Embryonic facial prominence (tissue), 1 donor: ENCODE results near the gene RGS10.

Experiments used
- DNase-seq: peaks from one replicate; pipeline ENCODE4 v3.0.0-alpha.2; 2016; ENCODE audit errors: extremely low spot score

The RGS10 gene

DNA sequence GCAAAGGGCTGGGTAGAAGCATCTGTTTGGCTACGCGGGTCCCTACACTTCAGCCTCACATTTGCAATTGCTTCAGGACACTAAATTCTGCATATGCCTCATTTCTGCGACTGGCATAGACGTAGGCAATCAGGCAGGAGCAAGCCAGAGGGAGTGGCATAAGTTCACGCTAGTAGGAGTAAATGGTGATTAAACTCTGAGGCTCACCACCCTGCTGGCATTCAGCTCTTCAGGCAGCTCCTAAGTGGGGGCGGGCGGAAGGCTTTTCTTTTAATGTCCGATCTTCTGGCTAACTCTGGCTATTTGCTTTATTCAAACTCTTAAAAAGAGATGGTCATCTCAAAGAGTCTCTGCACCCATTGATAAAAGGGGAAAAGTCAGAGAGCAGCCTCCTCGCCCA lies 45.3 kb downstream of the RGS10 start:
- DNase-seq = no peak

DNA sequence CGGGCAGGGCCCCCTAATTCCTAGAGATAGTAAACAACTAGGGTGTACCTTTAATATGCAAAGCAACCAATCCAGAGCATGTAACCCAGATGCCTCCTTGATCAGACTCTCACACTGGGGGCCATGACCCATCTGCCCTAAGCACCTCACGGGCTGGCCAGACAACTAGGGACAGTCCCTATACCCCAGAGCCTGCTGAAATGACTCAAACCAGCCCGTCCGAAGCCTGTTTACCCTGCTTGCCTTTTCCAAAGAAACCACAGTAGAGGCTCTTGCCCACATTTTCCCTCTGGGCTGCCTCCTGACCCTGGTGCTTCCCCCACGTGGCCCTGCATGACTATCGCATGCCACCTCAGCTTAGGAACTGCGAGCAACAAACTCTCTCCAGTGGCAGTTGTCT lies 46.2 kb downstream of the RGS10 start:
- no peak for DNase-seq

DNA sequence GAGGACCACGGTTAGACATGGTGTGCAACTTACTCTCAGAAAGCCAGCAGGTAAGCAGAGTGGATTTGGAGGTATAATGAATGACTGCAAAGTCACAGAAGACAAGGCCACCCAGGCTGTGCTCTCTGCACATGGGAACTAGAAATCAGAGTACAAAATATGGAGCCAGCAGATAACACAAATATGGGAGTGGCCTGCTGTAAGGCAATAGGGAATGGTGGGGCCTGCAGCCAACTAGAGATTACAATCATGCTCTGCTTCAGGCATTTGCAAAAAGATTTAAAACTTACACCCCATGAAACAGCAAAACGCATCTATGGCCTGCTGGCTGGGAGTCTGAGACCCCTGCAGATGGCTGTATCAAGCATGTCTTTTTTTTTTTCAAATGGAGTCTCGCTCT lies 47.0 kb downstream of the RGS10 start:
- no peak for DNase-seq

DNA sequence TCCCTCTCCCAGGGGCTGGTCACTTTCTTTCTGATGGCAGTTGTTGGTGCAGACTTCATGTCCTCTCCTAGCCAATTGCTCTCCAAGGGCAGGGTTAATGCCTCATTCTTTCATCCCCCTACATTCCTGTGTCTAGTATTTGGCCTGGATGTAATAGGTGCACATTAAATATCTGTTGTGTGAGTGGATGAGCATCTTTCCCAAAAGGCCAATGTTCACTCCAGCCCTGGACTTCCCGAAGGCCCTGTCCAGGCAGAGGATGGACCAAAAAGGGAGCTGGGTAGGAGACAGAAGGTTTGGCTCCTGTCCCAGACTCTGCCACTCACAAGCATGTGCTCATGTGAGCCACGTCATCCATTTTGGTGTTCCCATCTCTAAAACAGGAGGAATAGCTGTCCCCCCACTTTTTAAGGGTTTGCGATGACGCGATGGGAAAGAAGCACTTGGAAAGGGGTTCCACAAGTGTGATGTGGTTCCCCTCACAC lies 47.5 kb downstream of the RGS10 start:
- DNase-seq = no peak

DNA sequence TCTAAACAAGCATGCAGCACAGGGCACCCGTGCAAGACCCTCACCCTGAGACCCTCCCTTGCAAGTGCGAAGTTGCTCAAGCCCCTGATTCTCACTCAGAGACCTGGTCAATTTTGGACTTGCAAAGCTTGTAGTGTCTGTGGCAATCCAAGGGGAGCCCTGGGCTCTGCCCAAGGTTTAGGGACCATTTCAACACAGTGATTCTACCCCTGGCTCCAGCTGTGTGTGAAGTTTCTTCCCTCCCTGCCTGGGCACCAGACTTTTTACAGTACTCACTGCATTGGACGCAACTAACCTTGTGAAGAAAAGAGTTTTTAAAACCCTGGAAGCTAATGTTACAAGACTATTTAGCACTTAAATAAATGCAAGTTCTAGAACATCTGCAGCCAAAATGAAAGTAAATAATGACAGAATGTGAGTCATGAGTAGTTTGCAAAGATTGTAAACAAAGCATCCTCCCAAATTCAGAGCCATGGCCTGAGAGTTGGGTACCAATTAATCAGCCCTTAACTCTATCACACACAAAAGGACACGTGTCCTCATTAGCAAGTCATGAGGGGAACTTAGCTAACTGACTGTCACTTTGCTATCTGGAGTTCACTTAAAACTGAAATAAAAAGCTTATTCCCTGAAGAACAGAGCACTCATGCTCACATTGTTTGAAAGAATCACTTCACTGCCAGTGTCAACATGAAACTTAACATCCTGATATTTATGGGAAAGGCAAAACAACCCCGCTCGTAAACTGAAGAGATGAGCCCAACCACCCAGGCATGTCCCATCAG lies 48.1 kb downstream of the RGS10 start:
- DNase-seq = no peak

DNA sequence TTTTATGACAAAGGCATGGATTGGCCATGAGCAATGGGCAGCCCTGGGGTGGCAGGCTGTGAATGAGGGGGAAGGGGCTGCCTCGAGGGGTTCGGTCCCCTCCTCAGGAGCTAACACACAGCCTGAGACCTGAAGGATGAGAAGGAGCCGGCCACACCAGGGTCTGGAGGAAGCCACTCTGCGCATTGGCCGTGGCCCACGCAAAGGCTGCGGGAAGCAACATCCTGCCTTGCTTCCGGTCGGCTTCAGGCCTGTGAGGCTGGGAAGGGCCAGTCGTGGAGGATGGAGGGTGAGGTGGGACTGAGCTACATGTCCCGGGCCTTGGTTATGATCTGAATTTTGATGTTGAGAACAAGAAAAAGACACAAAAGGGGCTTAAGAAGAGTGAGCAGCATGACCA lies 49.4 kb downstream of the RGS10 start:
- DNase-seq = no peak

DNA sequence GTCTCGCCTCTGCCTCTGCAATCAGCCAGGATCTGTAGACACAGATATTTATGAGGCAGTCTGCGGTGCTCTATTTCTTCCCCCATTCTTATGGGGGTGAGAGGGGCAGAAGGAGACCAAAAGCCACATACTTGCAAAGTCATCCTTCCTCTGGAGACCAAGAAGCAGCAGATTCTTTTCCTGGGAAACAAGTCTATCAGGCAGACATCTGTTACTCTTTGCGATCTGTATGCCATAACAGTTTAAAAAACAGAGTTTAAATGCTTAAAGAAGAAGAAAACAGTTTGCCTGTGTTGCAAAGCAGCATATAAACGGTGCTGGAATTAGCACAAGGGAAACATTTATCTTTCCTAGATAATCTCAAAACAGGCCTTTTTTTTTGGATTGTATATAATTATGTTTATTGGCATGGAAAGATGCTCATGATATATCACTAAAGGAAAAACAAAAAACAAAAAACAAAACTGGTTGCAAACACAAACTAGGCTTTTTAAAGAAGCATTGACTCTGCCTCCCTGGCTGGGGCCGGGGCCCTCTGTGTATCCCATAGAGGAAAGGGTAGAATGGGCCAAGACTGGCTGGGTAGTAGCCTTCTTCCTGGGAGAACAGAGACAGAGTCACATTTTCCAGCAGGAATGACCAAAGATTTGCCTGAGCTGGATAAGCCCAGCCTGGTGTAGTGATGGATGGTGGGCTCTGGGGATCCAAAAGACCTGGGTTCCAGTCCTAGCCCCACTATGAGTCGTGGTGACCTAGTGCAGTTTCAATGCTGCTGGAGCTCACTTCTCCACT lies 50.4 kb downstream of the RGS10 start:
- no peak for DNase-seq

DNA sequence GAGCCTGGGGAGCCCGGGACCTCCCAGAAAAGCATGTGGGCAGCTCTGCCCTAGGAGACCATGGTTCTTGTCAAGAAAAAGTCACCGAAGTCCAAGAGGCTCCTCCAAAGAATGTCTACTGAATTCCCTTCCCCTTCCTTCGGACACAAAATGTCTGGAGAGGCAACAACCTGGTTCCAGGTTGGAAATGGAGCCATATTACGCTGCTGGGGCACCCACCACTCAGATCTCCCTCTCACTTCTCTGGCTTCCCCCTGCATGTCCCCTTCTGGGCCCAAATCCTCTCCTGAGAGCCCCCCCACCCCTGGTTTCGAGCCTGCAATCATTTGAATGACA lies 52.6 kb downstream of the RGS10 start:
- no peak for DNase-seq

DNA sequence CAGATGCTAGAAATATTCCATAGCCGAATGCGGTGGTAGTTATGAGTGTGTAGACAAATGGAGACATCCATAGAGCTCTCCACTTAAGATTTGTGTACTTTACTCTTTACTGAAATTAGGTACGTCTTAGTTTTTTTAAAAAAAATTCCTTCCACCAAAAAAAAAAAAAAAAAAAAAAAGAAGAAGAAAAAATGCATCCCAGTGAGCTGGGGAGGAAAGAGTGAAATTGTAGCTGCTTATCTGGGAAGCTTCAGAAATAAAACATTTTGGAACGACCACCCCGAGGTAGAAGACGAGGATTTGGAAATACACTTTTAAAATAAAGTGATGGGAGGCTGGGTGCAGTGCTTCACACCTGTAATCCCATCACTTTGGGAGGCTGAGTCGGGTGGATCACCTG lies 53.8 kb downstream of the RGS10 start:
- no peak for DNase-seq

DNA sequence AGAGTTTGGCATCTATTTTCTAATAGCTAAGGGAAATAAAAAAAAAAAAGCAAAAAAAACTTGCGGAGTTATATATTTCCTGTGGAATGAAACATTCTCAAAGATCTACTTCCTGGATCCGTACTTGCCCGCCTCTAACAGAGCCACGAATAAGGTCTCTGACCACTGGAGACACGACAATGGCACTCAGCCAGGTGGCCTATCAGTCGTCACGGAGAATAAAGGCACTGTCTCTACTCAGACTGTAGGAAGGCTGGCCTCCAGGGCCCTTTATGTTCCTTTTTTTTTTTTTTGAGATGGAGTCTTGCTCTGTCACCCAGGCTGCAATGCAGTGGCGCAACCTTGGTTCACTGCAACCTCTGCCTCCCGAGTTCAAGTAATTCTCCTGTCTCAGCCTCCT lies 58.7 kb downstream of the RGS10 start:
- no peak for DNase-seq

DNA sequence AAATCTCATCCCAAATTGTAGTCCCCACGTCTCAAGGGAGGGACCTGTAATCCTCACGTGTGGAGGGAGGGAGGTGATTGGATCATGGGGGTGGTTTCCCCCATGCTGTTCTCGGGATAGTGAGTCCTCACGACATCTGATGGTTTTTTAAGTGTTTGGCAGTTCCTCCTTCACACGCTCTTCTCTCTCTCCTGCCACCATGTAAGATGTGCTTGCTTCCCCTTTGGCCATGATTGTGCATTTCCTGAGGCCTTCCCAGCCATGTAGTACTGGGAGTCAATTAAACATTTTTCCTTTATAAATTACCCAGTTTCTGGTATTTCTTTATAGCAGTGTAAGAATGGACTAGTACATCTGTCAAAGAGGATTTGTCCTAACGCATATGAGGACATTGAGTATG lies 59.5 kb downstream of the RGS10 start:
- no peak for DNase-seq

DNA sequence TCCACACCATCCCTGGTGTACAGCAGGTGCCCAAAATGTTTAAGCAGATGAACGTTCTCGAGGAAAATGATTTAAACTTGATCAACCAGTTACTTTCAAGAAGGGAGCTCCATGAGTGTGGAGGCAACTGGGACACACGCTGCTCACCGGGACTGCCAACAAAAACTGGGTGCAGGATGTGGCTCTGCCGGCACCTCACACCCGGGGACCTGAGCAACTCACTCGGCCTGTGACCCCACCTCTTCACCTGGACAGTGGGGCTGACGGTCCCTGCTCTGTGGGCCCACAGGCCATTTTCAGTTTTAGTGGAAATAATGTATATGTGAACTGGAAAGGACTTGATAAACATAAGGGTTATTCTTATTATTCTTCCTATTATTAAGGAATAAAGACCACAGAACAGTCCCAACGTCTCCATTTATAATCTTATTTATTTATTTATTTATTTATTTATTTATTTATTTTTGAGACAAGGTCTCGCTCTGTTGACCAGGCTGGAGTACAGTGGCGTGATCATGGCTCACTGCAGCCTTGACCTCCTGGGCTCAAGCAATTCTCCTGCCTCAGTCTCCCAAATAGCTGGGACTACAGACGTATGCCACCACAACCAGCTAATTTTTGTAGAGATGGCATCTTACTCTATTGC lies 60.6 kb downstream of the RGS10 start:
- no peak for DNase-seq

DNA sequence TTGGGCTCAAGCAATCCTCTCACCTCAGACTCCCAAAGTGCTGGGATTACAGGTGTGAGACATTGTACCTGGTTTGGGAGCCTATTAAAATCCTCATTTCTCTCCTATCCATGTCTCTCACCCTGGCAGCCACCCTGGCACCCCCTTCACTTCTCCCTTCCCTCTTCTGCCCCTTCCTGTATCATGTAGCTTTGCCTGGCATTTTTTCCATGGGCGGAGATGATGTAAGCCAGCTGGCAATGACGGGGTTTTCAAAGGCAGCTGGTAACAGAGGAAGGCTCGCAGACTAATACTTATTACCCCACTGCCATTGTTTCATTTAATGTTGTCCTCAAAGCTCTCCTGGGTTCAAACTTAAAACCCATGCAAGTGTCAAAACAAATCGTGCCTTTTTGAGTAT lies 61.9 kb downstream of the RGS10 start:
- no peak for DNase-seq

DNA sequence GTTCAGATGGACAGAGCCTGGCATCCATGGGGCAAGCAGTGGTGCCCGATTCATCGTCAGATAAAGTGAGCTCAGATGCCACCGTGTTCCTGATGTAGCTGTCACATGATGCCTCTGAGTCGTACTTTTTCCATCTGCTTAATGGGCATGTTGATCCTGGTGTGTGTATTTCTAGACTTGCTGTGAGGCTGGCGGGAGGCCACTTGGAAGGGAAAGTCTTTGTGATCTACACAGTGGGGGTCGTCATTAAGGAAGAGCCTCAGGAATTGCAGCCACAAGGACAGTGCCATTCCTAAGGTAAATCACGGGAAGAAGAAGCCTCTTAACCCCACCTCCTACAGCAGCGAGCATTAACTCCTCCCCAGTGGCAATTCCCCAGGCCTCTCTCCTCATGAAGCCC lies 63.0 kb downstream of the RGS10 start:
- DNase-seq = no peak

DNA sequence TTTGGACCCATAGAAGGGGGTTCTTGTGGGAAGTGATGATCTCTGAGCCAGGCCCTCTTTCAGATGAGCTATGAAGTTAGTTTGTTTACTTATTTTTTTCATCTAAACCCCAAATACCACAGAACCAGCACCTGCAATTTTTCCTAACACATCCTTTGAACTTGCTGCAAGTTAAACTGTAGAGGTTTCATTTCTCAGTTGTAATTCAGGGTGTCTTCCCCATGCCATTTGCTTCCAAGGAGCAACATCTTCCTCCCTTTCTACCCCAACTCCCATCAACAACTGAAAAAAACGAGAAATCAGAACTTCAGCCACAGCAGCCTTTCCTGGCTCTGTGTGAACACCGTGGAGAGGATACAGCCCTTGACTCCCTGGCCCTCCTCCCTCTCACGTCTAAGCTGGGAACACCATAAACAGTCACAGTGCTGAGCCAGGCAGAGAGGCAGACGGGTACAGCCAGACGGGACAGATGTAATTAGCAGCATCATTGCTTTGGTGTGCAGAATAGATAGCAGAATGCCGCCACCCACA lies 63.6 kb downstream of the RGS10 start:
- no peak for DNase-seq

DNA sequence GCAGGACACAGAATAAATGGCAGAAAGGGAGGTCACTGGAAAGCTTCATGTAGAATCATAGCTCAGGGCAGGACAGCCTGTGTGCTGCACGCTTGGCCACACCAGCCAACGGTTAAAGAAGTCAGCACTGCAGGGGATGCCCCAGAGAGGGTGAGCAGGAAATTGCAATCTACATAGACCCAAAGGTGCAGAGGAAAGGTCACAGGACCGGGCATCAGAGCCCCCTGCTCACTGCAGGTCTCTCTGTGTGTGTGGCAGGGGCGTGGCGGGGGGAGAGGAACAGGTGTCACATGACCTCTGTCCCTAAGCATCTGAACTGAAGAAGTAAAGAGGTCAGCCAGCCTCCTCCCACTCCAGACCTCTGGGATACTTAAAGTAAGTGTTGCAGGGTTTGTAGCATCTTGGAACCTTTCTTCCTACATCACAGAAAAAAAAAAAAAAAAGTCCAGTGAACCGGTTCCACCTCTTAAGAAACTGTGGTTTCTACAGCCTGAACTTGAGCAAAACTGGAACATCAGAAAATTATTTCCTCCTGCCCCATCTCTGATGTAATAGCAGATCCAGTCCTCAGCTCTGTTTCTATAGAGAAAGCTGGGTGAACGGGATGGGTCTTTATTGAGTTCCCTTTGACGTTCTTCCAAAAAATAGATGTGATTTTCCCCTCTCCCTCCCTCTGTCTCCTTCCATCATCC lies 64.3 kb downstream of the RGS10 start:
- no peak for DNase-seq

DNA sequence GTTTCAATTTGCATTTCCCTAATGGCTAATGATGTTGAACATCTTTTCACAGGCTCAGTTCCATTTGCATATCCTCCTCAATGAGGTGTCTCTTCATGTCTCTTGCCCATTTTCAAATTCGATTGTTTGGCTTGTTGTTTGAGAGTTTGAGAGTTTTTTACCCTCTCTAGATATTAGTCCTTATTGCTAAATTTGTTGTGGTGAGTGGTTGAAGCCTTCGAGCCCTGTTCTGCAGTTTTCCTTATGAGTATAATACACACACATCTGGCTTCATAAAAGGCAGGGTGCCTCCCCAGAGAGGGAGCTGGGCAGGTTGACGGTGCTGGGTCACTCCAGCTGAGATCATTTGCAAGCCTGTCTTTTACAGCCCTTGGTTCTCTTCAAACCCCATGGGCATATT lies 65.1 kb downstream of the RGS10 start:
- DNase-seq = no peak

DNA sequence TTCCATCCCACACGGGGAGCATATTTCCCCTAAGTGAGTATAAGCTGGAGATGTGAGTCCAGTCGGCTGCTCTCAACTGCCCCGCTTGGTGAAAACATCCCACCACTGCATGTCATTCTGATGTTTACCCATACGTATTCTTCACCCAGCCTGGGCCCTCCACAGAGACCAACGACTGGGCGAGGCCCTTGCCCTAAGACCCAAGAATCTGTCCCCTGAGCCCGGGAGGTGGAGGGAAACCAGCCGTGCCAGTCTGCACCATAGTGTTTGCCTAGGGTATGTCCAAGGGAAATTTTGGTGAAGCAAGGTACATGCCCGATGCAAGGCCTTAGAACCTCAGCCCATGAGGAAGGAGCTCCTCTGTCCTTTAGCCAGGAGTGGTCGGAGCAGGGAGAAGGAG lies 67.9 kb downstream of the RGS10 start:
- no peak for DNase-seq

DNA sequence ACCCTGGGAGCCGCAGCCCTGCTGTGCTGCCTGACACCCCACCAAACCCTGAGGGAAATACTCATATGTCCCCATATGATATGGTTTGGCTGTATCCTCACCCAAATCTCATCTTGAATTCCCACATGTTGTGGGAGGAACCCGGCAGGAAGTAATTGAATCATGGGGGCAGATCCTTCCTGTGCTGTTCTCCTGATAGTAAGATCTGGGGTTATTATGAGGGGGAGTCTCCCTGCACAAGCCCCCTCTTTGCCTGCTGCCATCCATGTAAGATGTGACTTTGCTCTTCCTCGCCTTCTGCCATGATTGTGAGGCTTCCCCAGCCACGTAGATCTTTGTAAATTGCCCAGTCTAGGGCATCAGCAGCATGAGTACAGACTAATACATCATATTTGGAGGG lies 68.7 kb downstream of the RGS10 start:
- DNase-seq = no peak

DNA sequence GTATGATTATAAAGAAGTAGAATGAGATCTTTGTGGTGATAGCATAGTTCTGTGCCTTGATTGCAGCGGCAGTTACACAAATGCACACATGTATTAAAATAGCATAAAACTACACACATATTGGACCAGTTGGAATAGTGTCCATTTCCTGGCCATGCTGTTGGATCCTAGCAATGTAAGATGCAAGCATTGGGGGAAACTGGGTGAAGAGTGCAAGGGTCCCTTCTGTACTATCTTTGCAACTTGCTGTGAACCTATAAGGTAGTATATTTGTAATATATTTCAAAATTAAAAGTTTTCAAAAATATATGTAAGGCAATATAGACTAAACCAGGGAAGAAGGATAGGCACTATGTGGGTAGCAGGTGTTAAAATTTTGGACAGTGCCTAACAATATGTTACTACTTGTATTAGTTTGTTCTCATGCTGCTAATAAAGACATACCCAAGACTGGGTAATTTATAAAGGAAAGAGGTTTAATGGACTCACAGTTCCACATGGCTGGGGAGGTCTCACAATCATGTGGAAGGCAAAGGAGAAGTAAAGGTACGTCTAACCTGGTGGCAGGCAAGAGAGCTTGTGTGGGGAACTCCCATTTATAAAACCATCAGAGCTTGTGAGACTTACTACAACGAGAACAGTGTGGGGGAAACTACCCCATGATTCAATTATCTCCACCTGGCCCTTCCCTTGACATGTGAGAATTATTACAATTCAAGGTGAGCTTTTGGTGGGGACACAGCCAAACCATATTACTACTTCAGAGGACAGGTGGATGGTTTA lies 71.4 kb downstream of the RGS10 start:
- DNase-seq = no peak

DNA sequence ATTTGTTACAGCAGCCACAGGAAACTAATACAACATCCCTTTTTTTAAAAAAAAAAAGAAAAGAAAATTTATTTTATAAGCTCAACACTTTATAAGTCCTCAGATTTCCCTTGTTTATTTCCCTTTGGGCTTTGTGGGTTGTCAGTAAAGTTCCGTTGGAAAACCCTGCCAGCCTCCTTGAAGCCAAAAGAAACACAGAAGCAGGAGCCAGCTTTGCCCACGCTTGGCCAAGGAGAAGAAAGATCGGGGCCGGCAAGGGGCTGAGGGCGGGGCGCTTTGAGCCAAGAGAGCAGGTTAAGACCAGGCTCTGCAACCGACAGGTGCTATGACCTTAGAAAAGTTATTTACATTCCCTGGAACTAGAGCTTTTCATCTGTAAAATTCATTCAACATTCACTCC lies 72.7 kb downstream of the RGS10 start:
- no peak for DNase-seq
